ENCODE data around the gene NEB.

The NEB gene

GRCh38 chr2:151753540-151753939 is 19.3 kb upstream of the NEB start:
- TF ChIP-seq TCF12 (IDR thresholded peaks at IDR 0.05; ENCODE audit: low read depth) (no peak), NFIC (IDR thresholded peaks at IDR 0.05) (no peak), YY1 (IDR thresholded peaks at IDR 0.05; ENCODE audit: low read depth) (no peak), CEBPB (IDR thresholded peaks at IDR 0.05) (no peak), ZBTB7A (IDR thresholded peaks at IDR 0.05; ENCODE audit: low read depth) (no peak), EGR1 (IDR thresholded peaks at IDR 0.05) (no peak), MAX (IDR thresholded peaks at IDR 0.05) (no peak), TAF1 (IDR thresholded peaks at IDR 0.05; ENCODE audit: low read depth) (no peak), REST (IDR thresholded peaks at IDR 0.05; ENCODE audit: low read depth) (no peak), USF1 (IDR thresholded peaks at IDR 0.05) (no peak), RAD21 (IDR thresholded peaks at IDR 0.05; ENCODE audit: low read depth) (no peak), TEAD4 (IDR thresholded peaks at IDR 0.05) (no peak), EP300 (IDR thresholded peaks at IDR 0.05; ENCODE audit: borderline replicate concordance) (no peak), CREB1 (IDR thresholded peaks at IDR 0.05; ENCODE audit: low read depth) (no peak), FOXM1 (IDR thresholded peaks at IDR 0.05; ENCODE audit: borderline replicate concordance, low read depth) (no peak)

- TF ChIP-seq USF1 (IDR thresholded peaks at IDR 0.05), result no peak
- TF ChIP-seq MAX (IDR thresholded peaks at IDR 0.05), result no peak
- TF ChIP-seq RAD21 (IDR thresholded peaks at IDR 0.05; ENCODE audit: low read depth), result no peak
- TF ChIP-seq CEBPB (IDR thresholded peaks at IDR 0.05), result no peak
- TF ChIP-seq CREB1 (IDR thresholded peaks at IDR 0.05; ENCODE audit: low read depth), result no peak
- no peak for TF ChIP-seq FOXM1 (IDR thresholded peaks at IDR 0.05; ENCODE audit: borderline replicate concordance, low read depth)
- no peak for TF ChIP-seq EP300 (IDR thresholded peaks at IDR 0.05; ENCODE audit: borderline replicate concordance)
- TF ChIP-seq TCF12 (IDR thresholded peaks at IDR 0.05; ENCODE audit: low read depth), result no peak
- TF ChIP-seq YY1 (IDR thresholded peaks at IDR 0.05; ENCODE audit: low read depth), result no peak
- TF ChIP-seq NFIC (IDR thresholded peaks at IDR 0.05), result no peak
- no peak for TF ChIP-seq TEAD4 (IDR thresholded peaks at IDR 0.05)
- no peak for TF ChIP-seq ZBTB7A (IDR thresholded peaks at IDR 0.05; ENCODE audit: low read depth)
- TF ChIP-seq EGR1 (IDR thresholded peaks at IDR 0.05), result no peak
- TF ChIP-seq TAF1 (IDR thresholded peaks at IDR 0.05; ENCODE audit: low read depth), result no peak
- no peak for TF ChIP-seq REST (IDR thresholded peaks at IDR 0.05; ENCODE audit: low read depth)
Measured at GRCh38 chr2:151730262-151730975, 3.9 kb downstream of the NEB start.

DNA sequence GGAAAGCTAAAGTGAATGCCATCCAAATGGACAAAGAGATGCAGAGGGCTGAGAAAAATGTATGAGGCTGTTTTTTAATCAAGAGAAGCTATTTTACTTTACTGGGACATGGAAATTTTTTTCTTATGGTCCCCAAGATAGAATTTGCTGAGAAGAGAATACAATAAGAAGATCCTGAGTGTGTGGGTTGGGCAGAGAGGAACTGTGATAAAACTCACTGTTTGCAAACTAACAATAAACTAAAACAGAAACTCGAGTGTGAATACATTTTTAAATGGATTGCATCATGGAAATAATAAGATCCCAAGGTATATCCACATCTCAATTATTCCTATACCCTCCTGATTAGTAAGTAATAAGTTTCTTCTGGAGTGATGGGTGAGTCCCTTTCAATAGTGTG is 4.4 kb downstream of the NEB start:
- TF ChIP-seq ZBTB7A (IDR thresholded peaks at IDR 0.05; ENCODE audit: low read depth), result no peak
- TF ChIP-seq USF1 (IDR thresholded peaks at IDR 0.05), result no peak
- no peak for TF ChIP-seq FOXM1 (IDR thresholded peaks at IDR 0.05; ENCODE audit: borderline replicate concordance, low read depth)
- no peak for TF ChIP-seq REST (IDR thresholded peaks at IDR 0.05; ENCODE audit: low read depth)
- TF ChIP-seq TAF1 (IDR thresholded peaks at IDR 0.05; ENCODE audit: low read depth), result no peak
- TF ChIP-seq TEAD4 (IDR thresholded peaks at IDR 0.05), result no peak
- TF ChIP-seq MAX (IDR thresholded peaks at IDR 0.05), result no peak
- TF ChIP-seq CREB1 (IDR thresholded peaks at IDR 0.05; ENCODE audit: low read depth), result no peak
- TF ChIP-seq TCF12 (IDR thresholded peaks at IDR 0.05; ENCODE audit: low read depth), result no peak
- TF ChIP-seq EGR1 (IDR thresholded peaks at IDR 0.05), result no peak
- TF ChIP-seq RAD21 (IDR thresholded peaks at IDR 0.05; ENCODE audit: low read depth), result no peak
- no peak for TF ChIP-seq NFIC (IDR thresholded peaks at IDR 0.05)
- no peak for TF ChIP-seq YY1 (IDR thresholded peaks at IDR 0.05; ENCODE audit: low read depth)
- TF ChIP-seq CEBPB (IDR thresholded peaks at IDR 0.05), result no peak
- TF ChIP-seq EP300 (IDR thresholded peaks at IDR 0.05; ENCODE audit: borderline replicate concordance), result no peak

All from Ishikawa (cell line).